ENCODE data around the gene CYB561D1.

Gene CYB561D1

GRCh38 chr1:109477821-109478220 is 16.1 kb upstream of the CYB561D1 start:
- Histone ChIP-seq H3K4me3 (replicated peaks; ENCODE audit: insufficient read depth, low read length) (no peak overlapping the region), H3K27me3 (ENCODE audit: insufficient read depth, poor library complexity, severe bottlenecking) (peaks cover 4% of the 10 kb centered on the region), H3K27ac (replicated peaks) (no peak overlapping the region)
- TF ChIP-seq, protein P1, sequence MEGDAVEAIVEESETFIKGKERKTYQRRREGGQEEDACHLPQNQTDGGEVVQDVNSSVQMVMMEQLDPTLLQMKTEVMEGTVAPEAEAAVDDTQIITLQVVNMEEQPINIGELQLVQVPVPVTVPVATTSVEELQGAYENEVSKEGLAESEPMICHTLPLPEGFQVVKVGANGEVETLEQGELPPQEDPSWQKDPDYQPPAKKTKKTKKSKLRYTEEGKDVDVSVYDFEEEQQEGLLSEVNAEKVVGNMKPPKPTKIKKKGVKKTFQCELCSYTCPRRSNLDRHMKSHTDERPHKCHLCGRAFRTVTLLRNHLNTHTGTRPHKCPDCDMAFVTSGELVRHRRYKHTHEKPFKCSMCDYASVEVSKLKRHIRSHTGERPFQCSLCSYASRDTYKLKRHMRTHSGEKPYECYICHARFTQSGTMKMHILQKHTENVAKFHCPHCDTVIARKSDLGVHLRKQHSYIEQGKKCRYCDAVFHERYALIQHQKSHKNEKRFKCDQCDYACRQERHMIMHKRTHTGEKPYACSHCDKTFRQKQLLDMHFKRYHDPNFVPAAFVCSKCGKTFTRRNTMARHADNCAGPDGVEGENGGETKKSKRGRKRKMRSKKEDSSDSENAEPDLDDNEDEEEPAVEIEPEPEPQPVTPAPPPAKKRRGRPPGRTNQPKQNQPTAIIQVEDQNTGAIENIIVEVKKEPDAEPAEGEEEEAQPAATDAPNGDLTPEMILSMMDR (IDR thresholded peaks at IDR 0.05; ENCODE audit: insufficient read depth, low read length), result no peak
- TF ChIP-seq, protein P2, sequence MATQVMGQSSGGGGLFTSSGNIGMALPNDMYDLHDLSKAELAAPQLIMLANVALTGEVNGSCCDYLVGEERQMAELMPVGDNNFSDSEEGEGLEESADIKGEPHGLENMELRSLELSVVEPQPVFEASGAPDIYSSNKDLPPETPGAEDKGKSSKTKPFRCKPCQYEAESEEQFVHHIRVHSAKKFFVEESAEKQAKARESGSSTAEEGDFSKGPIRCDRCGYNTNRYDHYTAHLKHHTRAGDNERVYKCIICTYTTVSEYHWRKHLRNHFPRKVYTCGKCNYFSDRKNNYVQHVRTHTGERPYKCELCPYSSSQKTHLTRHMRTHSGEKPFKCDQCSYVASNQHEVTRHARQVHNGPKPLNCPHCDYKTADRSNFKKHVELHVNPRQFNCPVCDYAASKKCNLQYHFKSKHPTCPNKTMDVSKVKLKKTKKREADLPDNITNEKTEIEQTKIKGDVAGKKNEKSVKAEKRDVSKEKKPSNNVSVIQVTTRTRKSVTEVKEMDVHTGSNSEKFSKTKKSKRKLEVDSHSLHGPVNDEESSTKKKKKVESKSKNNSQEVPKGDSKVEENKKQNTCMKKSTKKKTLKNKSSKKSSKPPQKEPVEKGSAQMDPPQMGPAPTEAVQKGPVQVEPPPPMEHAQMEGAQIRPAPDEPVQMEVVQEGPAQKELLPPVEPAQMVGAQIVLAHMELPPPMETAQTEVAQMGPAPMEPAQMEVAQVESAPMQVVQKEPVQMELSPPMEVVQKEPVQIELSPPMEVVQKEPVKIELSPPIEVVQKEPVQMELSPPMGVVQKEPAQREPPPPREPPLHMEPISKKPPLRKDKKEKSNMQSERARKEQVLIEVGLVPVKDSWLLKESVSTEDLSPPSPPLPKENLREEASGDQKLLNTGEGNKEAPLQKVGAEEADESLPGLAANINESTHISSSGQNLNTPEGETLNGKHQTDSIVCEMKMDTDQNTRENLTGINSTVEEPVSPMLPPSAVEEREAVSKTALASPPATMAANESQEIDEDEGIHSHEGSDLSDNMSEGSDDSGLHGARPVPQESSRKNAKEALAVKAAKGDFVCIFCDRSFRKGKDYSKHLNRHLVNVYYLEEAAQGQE (IDR thresholded peaks at IDR 0.05; ENCODE audit: insufficient replicate concordance, low read depth), result peak; percentile 33
- no peak for DNase-seq (ENCODE audit: low read depth in 1 of 2, low spot score in 1 of 2)

DNA sequence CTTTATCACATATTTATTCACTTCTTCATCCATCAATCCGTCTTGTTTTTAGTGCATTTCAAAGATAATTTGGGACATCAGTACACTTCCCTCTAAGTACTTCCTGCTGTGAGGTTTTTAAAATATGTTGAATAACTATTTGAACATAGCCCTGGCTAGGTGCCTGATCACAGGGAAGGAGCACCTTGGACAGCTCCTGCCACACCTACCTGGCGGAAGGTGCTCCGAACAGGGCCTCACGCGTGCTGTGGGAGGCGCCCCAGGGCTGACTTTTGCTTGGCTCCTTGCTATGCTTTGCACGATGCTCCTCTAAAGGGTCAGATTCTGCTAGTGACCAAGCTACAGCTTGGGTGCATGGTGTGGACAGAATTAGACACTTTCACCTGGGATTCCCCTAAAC is 15.1 kb upstream of the CYB561D1 start:
- H3K27ac ChIP-seq (replicated peaks), result no peak overlapping the region
- DNase-seq (ENCODE audit: low read depth in 1 of 2, low spot score in 1 of 2), result peak in 1 of 2 experiments; percentile 45
- TF ChIP-seq, protein P1 (IDR thresholded peaks at IDR 0.05; ENCODE audit: insufficient read depth, low read length), result no peak
- no peak for TF ChIP-seq POLR2AphosphoS5 (IDR thresholded peaks at IDR 0.05; ENCODE audit: low read depth)
- TF ChIP-seq, protein P2 (IDR thresholded peaks at IDR 0.05; ENCODE audit: insufficient replicate concordance, low read depth), result peak; percentile 95
- H3K27me3 ChIP-seq (ENCODE audit: insufficient read depth, poor library complexity, severe bottlenecking), result peaks cover 4% of the 10 kb centered on the region
- H3K4me3 ChIP-seq (replicated peaks; ENCODE audit: insufficient read depth, low read length), result no peak overlapping the region

DNA sequence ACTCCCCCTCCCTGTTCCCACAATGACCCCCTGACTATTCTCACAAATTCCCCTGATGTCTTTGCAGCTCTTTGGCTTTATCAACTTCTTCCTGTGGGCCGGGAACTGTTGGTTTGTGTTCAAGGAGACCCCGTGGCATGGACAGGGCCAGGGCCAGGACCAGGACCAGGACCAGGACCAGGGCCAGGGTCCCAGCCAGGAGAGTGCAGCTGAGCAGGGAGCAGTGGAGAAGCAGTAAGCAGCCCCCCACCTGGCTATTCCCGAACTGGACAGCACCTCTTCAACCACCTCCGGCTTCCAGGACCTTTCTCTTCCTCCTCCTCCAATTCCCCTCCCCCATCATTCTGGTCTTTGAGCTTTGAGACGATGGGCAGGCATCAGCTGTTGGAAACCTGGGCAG is 14.6 kb upstream of the CYB561D1 start:
- H3K4me3 ChIP-seq (replicated peaks; ENCODE audit: insufficient read depth, low read length), result no peak overlapping the region
- peaks cover 4% of the 10 kb centered on the region for H3K27me3 ChIP-seq (ENCODE audit: insufficient read depth, poor library complexity, severe bottlenecking)
- no peak for DNase-seq (ENCODE audit: low read depth in 1 of 2, low spot score in 1 of 2)
- TF ChIP-seq POLR2AphosphoS5 (IDR thresholded peaks at IDR 0.05; ENCODE audit: low read depth) (no peak), SPI1 (IDR thresholded peaks at IDR 0.05; ENCODE audit: borderline replicate concordance, low read depth) (no peak), GABPA (IDR thresholded peaks at IDR 0.05; ENCODE audit: low read depth) (no peak)
- TF ChIP-seq, protein P2 (IDR thresholded peaks at IDR 0.05; ENCODE audit: insufficient replicate concordance, low read depth), result no peak
- TF ChIP-seq, protein P1 (IDR thresholded peaks at IDR 0.05; ENCODE audit: insufficient read depth, low read length), result no peak
- no peak overlapping the region for H3K27ac ChIP-seq (replicated peaks)

Data from HL-60 (cell line).